ENCODE data around the gene CXCL17.

Gene CXCL17

DNA sequence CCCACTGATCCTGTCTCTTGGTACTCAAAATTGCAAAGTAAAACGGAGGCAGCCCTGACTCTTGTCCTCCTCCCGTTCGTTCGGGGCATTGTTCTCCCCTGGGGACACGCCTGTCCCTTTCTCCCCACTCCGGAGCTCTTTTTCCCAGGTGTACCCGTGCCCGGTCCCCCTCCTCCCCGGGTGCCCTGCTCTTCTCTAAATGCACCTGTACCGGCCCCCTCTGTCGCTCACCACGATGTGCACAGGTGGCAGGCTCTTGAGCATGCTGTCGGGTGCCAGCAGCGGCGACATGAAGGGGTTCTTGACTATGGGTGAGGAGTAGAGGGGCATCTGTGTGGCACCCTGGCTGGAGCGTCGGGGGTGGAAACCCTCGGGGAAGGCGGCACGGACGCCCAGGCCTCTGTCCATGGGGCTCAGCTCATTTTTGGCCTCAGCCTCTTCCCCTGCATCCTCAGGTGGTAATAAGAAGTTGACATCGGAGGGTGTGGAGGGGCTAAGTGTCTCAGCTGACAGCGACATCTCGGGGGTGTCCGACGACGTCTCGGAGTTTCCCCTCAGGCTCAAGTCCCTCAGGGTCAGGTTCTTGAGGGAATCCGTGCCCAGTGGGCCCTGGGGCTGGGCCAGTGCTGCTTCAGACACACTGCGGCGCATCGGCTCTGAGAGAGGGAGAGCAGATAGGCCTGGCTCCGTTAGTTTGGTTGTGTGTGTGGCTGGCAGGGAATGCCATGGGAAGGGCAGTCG lies 40.2 kb downstream of the CXCL17 start:
- TF ChIP-seq, protein P1, sequence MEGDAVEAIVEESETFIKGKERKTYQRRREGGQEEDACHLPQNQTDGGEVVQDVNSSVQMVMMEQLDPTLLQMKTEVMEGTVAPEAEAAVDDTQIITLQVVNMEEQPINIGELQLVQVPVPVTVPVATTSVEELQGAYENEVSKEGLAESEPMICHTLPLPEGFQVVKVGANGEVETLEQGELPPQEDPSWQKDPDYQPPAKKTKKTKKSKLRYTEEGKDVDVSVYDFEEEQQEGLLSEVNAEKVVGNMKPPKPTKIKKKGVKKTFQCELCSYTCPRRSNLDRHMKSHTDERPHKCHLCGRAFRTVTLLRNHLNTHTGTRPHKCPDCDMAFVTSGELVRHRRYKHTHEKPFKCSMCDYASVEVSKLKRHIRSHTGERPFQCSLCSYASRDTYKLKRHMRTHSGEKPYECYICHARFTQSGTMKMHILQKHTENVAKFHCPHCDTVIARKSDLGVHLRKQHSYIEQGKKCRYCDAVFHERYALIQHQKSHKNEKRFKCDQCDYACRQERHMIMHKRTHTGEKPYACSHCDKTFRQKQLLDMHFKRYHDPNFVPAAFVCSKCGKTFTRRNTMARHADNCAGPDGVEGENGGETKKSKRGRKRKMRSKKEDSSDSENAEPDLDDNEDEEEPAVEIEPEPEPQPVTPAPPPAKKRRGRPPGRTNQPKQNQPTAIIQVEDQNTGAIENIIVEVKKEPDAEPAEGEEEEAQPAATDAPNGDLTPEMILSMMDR (IDR thresholded peaks at IDR 0.05; ENCODE audit: low read depth, low read length), result no peak
- DNase-seq (ENCODE audit: low read depth in 2 of 2), result no peak
- peak overlapping the region in 1 of 2 donors; percentile 56 for H3K4me3 ChIP-seq (replicated peaks in 1 of 2; ENCODE audit: low read depth in 2 of 2, low read length in 2 of 2)

DNA sequence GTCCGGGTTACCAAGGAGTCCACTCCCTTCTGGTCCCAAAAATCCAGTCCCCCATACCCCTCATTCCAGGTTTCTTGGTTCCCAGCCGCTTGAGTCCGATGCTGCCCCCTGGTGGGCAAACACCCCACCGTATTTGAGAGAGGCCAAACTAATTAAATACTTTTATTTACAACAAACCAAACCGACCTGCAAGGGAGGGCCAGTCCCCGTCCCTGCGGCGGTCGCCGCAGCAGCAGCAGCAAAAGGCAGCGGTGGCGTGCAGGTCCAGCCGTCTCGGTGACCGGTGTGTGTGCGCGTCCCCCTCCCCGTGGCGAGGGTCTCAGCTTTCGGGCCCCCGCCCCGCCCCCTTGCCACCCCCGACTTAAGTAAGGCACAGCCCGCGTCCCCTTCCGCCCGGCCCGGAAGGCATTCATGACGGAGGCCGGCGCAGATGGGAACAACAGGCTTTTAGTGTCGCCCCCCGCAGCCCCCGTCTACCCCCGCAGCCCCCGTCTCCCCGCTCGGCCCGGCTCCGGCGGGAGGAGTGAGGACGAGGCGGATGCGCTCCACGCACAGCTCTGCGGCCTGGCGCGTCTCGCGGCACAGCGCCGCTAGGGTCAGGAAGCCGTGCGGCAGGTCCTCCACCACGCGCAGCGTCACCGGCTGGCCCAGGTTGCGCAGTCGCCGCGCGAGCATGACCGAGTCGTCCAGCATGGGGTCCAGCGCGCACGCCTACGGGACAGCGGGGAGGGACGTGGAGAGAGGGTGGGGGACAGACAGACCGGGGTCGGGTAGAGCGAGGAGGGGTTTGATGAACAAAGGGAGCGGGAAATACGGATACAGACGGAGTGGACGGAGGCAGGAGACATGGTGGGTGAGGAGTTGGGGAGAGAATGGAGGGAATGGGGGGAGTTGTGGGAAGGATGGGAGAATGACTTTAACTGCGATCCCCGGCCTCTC lies 41.1 kb downstream of the CXCL17 start:
- peak; percentile 81 to 84 for DNase-seq (ENCODE audit: low read depth in 2 of 2)
- TF ChIP-seq, protein P1 (IDR thresholded peaks at IDR 0.05; ENCODE audit: low read depth, low read length), result peak; percentile 81
- peak overlapping the region; percentile 55 to 56 for H3K4me3 ChIP-seq (replicated peaks in 1 of 2; ENCODE audit: low read depth in 2 of 2, low read length in 2 of 2)

DNA sequence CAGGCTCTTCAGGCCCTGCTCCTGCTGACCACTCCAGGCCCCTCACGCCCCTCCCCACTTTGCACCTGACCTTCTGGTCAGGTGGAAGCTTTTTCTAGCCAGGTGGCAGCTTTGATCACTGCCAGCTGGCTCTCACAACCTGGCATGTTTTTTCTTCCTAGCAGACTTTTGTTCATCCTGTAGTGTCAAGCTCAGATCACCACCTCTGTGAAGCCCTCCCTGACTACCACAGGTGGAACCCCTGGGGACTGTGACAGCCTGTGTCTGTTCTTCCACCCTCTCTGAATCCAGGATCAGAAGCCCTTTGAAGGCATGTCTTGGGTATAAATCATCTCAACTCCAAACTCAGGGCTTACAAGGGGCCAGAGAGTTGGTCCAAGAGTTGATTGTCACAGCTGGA lies 42.3 kb downstream of the CXCL17 start:
- H3K4me3 ChIP-seq (replicated peaks in 1 of 2; ENCODE audit: low read depth in 2 of 2, low read length in 2 of 2), result no peak overlapping the region
- TF ChIP-seq, protein P1 (IDR thresholded peaks at IDR 0.05; ENCODE audit: low read depth, low read length), result no peak
- DNase-seq (ENCODE audit: low read depth in 2 of 2), result no peak

DNA sequence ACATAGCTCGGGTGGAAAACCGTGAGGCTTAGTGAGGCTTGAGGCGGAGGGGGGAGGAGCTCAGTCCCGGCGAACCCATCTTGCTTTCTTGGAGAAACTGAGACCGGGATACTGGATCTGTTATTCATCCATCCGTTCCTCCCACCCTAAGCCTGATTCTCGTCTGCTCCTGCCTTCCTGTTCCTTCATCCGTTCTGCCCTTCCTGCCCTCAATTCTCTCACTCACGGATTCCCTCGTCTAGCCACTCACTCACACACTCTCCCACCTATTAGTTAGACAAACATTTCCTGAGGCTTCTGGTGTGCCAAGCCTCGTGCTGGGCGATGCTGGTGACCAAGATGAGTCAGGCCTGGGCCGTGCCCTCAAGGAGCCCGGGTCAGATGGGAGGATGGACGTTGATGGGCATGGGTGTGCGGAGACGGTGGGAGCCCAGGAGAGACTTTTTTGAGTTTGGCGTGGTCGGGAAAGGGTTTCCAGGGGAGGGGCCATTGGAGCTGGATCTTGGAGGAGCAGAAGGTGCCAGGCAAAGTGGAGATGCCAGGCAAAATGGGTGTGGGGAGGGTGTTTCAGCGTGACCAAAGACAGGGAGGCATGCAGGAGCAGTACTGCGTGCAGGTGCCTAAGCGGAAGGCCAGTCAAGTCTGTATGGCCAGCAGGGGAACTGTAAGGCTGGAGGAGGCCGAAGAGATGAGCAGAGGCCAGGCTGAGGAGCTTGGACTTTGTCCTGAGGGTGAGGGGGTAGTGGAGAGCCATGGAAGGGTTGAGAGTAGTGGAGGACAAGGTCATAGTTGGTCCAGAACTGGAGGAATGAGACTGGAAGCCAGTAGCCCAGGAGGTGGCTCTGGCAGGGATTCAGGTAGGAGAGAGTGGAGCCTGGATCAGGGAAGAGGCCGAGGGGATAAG lies 45.2 kb downstream of the CXCL17 start:
- no peak for DNase-seq (ENCODE audit: low read depth in 2 of 2)
- TF ChIP-seq, protein P1 (IDR thresholded peaks at IDR 0.05; ENCODE audit: low read depth, low read length), result no peak
- peak overlapping the region; percentile 45 to 61 for H3K4me3 ChIP-seq (replicated peaks in 1 of 2; ENCODE audit: low read depth in 2 of 2, low read length in 2 of 2)

DNA sequence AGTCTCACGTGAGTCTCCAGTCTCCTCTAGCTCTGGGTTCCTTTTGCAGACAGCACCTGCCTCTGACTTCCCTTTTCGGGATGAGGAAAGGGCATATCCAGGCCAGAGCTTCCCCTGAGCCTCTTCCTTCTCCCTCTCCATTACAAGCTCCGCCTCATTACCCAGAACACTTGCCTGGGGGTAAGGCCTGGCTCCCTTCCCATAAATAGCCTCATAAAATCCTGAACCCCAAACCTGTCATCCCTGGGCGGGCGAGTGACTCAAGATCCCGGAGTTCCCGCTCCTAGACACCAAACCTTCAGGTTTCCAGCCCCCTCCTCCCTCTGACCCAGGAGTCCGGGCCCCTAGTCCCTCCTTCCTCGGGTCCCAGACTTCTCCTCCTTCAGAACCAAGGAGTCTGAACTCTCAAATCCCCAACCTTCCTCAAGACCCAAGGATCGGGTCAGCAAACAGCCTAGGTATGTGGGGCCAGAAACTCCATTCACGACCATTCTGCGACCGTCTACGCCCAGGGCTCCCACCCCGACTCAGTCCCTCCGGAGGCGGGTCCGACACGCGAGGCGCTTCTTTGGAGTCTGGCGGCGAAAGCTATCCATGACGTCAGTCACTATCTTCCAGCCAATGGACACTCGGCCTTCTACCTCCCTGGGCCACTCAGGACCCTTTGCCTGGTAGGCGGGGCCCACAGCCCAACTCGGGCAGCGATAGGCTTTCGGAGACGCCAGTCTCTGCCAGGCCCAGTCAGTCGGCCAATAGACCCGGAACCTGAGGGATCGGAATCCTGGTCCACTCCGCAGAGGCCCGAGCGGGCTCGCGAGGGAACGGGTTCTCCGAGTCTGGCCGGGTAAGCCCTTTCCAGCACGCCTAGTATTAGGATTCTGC lies 46.1 kb downstream of the CXCL17 start:
- peak overlapping the region; percentile 45 to 61 for H3K4me3 ChIP-seq (replicated peaks in 1 of 2; ENCODE audit: low read depth in 2 of 2, low read length in 2 of 2)
- TF ChIP-seq, protein P1 (IDR thresholded peaks at IDR 0.05; ENCODE audit: low read depth, low read length), result no peak
- peak; percentile 99 for DNase-seq (ENCODE audit: low read depth in 2 of 2)
